HUES6 (cell line): ENCODE results near the gene MEF2C.

Source experiments
- H3K27ac ChIP-seq: 2 replicates; pipeline ENCODE4 v1.7.0; 2013; ENCODE audit warnings: low read depth, mild to moderate bottlenecking, low read length, inconsistent platforms
- H3K27me3 ChIP-seq: 2 replicates; pipeline ENCODE4 v1.6.1; 2013; ENCODE audit warnings: low read length; ENCODE audit not compliant: control insufficient read depth, insufficient read depth
- H3K36me3 ChIP-seq: 2 replicates; pipeline ENCODE4 v1.6.1; 2013; ENCODE audit warnings: low read length; ENCODE audit not compliant: control insufficient read depth, insufficient read depth
- H3K4me1 ChIP-seq: 2 replicates; pipeline ENCODE4 v1.6.1; 2013; ENCODE audit warnings: low read length; ENCODE audit not compliant: control insufficient read depth, insufficient read depth
- H3K4me3 ChIP-seq: 2 replicates; pipeline ENCODE4 v1.5.1; 2013; ENCODE audit warnings: low read depth, low read length
- H3K9ac ChIP-seq: one replicate; pipeline ENCODE4 v1.6.1; 2013; ENCODE audit warnings: mild to moderate bottlenecking, low read length
- H3K9me3 ChIP-seq: 2 replicates; pipeline ENCODE4 v1.6.1; 2013; ENCODE audit warnings: low read depth, low read length; ENCODE audit not compliant: control insufficient read depth, insufficient read depth

The MEF2C gene

DNA sequence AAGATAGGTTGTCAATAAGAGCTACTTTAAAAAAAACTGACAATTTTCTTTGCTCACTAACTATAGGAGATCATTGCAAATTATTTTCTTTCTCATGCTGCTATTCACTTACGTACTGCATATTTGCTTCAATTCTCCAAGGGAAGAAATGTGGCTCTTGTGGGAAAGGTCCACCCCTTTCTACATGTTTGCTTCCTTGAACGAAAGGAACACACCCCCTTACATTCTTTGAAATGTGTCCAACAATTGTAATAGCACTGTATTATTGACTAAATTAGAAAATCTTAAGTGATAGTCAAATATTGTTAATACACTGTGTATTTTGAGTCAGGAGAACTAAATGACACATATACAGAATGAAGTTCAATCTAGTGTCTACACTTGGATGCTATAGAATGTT lies 5.2 kb downstream of the MEF2C start:
- no peak overlapping the region for H3K27ac ChIP-seq
- no peak overlapping the region for H3K4me3 ChIP-seq
- H3K36me3 ChIP-seq: no peaks in the 10 kb centered on the region
- no peaks in the 10 kb centered on the region for H3K4me1 ChIP-seq
- H3K9ac ChIP-seq: no peak overlapping the region
- no peaks in the 10 kb centered on the region for H3K9me3 ChIP-seq
- H3K27me3 ChIP-seq: peaks cover 25% of the 10 kb centered on the region

DNA sequence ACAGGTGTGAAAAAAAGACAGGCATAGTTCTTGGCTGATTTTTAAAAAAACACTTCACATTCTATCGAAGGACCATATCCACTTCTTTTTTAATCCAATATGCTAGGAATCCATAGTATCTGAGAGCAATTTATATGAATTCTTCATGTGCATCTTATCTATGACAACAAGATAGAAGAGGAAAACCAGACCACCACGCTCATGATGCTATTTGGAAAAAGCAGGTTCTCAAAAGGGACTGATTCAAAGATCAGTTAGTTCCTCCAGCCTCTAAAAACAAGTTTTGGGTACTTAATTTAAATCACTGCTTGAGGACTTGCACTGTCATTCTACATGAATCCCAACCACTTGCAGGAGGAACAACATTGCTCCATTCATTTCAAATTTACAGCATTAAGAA lies 6.3 kb downstream of the MEF2C start:
- Histone ChIP-seq H3K9me3 (no peaks in the 10 kb centered on the region), H3K27me3 (peaks cover 14% of the 10 kb centered on the region), H3K4me1 (no peaks in the 10 kb centered on the region), H3K27ac (no peak overlapping the region), H3K36me3 (no peaks in the 10 kb centered on the region), H3K4me3 (no peak overlapping the region), H3K9ac (no peak overlapping the region)

DNA sequence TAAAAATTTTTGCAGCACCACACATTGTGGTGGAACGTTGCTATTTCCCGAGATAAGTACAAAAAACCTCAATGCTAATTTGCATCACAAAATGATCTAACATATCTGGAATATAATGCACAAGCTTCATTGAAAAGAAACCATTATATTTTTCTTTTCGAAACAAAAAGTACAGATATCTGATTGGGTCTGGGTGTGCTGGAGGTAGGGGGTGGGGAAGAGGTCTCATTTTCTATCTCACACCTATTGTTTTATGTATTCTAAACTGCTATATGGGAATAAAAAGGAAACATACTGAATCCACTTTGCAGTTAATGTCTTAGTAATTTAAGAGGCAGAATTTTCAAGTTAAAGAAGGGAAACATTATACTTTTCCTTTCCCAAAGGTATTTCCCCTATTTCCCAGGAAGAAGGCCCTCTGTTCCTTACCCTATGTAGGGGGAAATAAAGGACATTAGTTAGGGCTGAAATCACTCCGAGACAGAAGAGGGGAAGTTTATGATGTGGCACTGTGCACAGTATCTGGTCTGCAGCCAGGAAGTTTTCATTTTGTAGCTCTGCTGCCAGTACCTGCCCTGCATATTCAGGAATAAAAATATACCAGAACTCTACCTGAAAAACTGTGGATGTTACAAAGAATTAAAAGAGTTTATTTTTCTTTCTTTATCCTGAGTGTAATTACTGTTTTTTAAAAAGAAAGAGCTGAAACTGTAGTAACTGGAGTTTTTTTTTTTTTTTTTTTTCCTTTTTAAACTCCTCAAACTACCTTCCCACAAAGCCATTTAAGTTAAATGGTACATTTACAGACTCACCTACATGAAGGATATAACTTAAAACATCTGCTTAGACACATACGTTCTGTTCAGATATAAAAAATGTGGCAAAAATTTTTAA lies 7.4 kb downstream of the MEF2C start:
- no peak overlapping the region for H3K27ac ChIP-seq
- no peaks in the 10 kb centered on the region for H3K36me3 ChIP-seq
- no peak overlapping the region for H3K4me3 ChIP-seq
- no peak overlapping the region for H3K9ac ChIP-seq
- H3K4me1 ChIP-seq: no peaks in the 10 kb centered on the region
- no peaks in the 10 kb centered on the region for H3K9me3 ChIP-seq
- peaks cover 3% of the 10 kb centered on the region; the same call in 1 of the 2 replicates for H3K27me3 ChIP-seq

DNA sequence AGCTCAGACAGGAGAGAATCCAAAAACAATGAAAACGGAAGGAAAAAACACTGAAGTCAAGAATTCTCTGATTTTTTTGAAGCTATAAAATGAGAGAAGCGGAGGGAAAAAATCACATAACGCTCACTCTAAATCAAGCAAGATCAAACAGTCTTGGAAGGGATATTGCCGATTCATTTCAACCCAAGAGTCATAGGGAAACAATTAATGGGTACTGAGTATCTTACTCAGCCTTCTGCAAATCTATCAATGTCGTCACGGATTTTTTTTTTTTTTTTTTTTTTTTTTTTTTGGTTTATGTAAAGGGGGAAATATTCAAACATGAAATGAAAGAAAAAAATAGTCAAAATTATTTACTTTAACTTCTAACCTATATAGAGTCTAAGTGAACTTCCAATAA lies 9.5 kb downstream of the MEF2C start:
- Histone ChIP-seq H3K4me3 (no peak overlapping the region), H3K36me3 (no peaks in the 10 kb centered on the region), H3K9me3 (no peaks in the 10 kb centered on the region), H3K27ac (no peak overlapping the region), H3K27me3 (no peaks in the 10 kb centered on the region), H3K4me1 (no peaks in the 10 kb centered on the region), H3K9ac (no peak overlapping the region)

DNA sequence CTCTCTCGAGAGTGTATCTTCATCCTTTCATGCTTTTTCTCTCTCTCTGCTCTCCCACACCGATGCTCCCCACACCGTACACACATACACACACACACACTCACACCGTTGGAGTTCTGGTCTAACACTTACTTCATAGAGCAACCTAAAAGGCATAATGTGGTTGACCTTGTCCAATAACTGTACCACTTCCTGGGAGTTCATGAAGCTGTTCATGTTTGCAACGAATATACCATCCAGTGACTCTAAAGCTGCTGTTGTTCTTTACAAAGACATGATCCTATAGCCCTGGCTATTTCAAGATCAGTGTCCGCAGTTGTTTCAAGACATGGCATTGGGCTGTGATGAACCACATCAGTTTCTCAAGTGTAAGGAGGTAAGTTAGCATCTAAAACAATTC lies 10.0 kb downstream of the MEF2C start:
- Histone ChIP-seq H3K4me1 (no peaks in the 10 kb centered on the region), H3K36me3 (no peaks in the 10 kb centered on the region), H3K27ac (no peak overlapping the region), H3K27me3 (no peaks in the 10 kb centered on the region), H3K9me3 (no peaks in the 10 kb centered on the region), H3K4me3 (no peak overlapping the region), H3K9ac (no peak overlapping the region)

DNA sequence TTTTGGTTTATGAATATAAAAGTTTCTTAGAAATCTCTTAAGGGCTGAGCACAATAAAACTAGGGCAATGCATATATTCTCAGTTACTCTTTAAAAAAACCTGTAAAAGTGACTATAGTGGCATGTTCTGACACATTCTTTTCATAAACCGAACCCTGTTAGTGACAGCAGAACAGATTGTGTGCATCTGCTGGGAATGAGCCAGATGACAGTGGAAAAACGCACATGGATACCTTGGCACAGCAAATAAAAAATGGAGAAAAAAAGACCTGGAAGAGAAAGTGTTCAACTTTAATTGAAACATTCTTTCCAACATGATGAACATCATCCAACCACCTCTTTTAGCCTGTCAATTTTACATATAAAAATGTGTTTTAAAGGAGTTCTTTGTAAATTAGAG lies 12.7 kb downstream of the MEF2C start:
- H3K9me3 ChIP-seq: no peaks in the 10 kb centered on the region
- H3K36me3 ChIP-seq: no peaks in the 10 kb centered on the region
- H3K4me3 ChIP-seq: no peak overlapping the region
- H3K27me3 ChIP-seq: no peaks in the 10 kb centered on the region
- H3K27ac ChIP-seq: no peak overlapping the region
- no peak overlapping the region for H3K9ac ChIP-seq
- H3K4me1 ChIP-seq: no peaks in the 10 kb centered on the region

DNA sequence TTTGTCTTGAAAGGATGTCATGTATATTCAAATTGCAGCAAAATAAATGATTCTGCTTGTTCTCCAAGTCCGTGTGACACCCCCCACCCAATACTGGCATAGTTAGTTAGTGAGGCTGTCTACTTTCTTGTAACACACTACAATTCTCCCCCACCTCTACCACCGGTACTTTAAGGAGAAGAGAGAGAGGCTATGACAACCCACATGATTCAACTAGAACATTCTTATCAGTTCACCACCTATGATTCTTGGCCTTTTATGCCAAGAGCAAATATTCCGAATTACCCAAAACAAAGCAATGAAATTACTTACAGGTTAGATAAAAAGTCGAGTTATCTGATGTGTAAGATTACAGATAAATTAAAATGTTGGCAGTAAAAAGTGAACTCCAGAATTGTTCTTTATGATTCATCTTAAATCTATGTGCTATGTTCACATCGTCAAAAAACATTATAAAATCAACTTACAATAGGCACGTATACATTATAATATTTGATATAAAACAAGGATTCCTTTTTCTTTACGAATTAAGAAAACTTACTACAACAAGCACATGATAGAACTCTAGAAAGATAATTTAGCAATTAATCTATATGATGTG lies 14.4 kb downstream of the MEF2C start:
- no peak overlapping the region for H3K4me3 ChIP-seq

DNA sequence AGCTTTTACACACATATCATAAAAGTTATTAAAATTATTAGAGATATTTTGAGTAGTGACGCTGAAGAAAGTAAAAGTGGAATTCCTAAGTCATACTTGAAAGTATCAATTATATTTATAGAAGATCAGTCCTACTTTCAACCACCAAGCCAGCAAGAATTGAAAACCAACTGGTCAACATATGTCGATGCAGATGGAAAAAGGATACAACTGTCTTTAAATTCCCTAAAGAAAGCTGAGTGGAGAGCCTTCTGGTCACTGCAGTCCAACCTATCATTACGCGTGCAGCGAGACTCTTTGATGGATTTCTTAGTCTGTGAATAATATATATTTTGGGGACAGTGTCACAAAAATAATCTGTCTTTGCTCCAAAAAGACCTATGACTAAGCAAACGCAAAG lies 15.3 kb downstream of the MEF2C start:
- Histone ChIP-seq H3K27me3 (no peaks in the 10 kb centered on the region), H3K27ac (no peak overlapping the region), H3K9ac (no peak overlapping the region), H3K4me1 (no peaks in the 10 kb centered on the region), H3K4me3 (no peak overlapping the region), H3K9me3 (no peaks in the 10 kb centered on the region), H3K36me3 (no peaks in the 10 kb centered on the region)

More for the DNA sequence above, 14.4 kb downstream of the MEF2C start:
- no peaks in the 10 kb centered on the region for H3K9me3 ChIP-seq
- no peak overlapping the region for H3K9ac ChIP-seq
- H3K4me1 ChIP-seq: no peaks in the 10 kb centered on the region
- no peak overlapping the region for H3K27ac ChIP-seq
- no peaks in the 10 kb centered on the region for H3K36me3 ChIP-seq
- no peaks in the 10 kb centered on the region for H3K27me3 ChIP-seq

DNA sequence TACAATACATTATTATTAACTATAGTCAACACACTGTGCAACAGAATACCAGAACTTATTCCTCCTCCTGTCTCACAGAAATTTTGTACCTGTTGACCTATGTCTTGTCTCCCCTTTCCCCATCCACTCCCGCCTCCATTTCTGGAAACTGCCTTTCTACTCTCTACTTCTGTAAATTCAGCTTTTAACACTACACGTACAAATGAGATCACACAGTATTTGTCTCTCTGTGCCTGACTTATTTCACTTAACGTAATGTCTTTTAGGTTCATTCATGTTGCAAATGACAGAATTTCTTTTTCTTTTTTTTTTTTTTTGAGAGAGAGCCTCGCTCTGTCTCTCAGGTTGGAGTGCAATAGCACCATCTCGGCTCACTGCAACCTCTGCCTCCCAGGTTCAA lies 19.5 kb downstream of the MEF2C start:
- Histone ChIP-seq H3K27ac (no peak overlapping the region), H3K4me3 (no peak overlapping the region), H3K9ac (no peak overlapping the region), H3K27me3 (no peaks in the 10 kb centered on the region), H3K4me1 (no peaks in the 10 kb centered on the region), H3K9me3 (no peaks in the 10 kb centered on the region), H3K36me3 (no peaks in the 10 kb centered on the region)

DNA sequence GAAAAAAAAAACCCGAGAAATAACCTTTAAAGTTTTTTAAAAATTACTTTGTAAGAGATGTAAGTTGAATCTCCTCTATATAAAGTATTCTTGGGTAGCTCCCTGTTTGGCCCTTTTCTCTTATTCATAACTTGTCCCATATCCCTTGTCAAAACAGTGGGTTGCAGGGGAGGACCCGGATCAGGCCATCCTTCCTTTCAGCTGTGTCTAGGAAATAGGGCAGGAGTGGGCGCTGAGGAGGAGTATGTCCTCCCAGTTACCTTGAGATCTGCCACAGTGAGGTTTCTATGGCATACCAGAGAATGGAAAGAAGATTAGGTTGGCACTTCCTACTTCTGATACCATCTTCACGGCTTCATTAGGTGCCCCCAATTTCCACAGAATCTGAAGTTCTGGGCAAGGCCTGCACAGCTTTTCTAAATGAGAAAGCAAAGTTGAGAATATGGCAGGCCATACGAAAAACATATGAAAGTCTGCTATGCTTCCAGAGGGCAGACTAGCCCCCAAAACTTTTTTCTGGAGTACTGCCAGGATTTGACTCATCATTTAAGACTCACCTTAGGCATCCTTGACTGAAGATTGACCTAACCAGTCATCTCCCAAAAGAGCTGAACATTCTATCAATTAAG lies 20.3 kb downstream of the MEF2C start:
- no peaks in the 10 kb centered on the region; the same call in 1 of the 2 replicates for H3K9me3 ChIP-seq

DNA sequence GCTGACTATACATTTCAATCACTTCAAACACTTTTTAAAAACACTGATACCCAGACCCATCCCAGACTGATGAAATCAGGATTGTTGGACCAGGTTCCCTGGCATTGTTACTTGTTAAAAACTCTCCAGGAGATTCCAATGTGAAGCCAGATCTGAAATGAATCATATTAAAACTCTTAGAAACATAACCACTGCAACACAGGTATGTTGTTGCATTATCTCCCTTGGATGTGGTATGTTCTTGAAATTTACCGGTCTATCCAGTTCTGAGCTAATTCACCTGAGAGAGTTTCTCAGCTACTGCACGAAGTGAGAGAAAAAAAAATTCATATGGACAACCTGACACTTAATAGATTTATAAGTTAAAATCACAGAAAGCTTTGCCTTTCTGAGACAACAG lies 21.8 kb downstream of the MEF2C start:
- Histone ChIP-seq H3K36me3 (0 out of 2 replicates have a peak, but pooled peaks cover 2% of the 10 kb centered on the region), H3K27ac (no peak overlapping the region), H3K9me3 (peaks cover 14% of the 10 kb centered on the region), H3K9ac (no peak overlapping the region), H3K4me3 (no peak overlapping the region), H3K27me3 (no peaks in the 10 kb centered on the region), H3K4me1 (no peaks in the 10 kb centered on the region)

More for the DNA sequence above, 20.3 kb downstream of the MEF2C start:
- no peak overlapping the region for H3K9ac ChIP-seq
- H3K4me3 ChIP-seq: no peak overlapping the region
- H3K27ac ChIP-seq: no peak overlapping the region
- H3K27me3 ChIP-seq: no peaks in the 10 kb centered on the region
- no peaks in the 10 kb centered on the region for H3K4me1 ChIP-seq
- H3K36me3 ChIP-seq: no peaks in the 10 kb centered on the region
